DOHH2 (cell line): Measurements from ENCODE around the gene PRKD3.

Experiments used
- CTCF ChIP-seq: fragments of 200-600 bp; sonication (generic); IDR thresholded peaks from one replicate; pipeline ENCODE4 v1.5.1; 2014; ENCODE audit warnings: antibody characterized with exemption, mild to moderate bottlenecking, low read depth, low read length; ENCODE audit not compliant: poor library complexity, severe bottlenecking
- EZH2phosphoT487 ChIP-seq: fragments of 200-600 bp; sonication (generic); IDR thresholded peaks from 2 replicates; pipeline ENCODE4 v1.6.1; 2017; ENCODE audit warnings: borderline replicate concordance, mild to moderate bottlenecking, antibody characterized with exemption, low read length, moderate library complexity, mixed read lengths

GRCh38 chr2:37300146-37300545 is 24.5 kb downstream of the PRKD3 start:
- TF ChIP-seq CTCF (no peak), EZH2phosphoT487 (no peak)
